Activated T-cell treated with anti-CD3 and anti-CD28 coated beads for 24 hours (primary cell): ENCODE data around the gene MYADML2.

Experiments
- DNase-seq: peaks from one replicate; pipeline ENCODE4 v3.0.0-alpha.2; 2020; ENCODE audit warnings: low read depth

Gene MYADML2

GRCh38 chr17:81898029-81898866 lies 48.8 kb downstream of the MYADML2 start:
- no peak for DNase-seq

GRCh38 chr17:81895400-81895799 lies 51.6 kb downstream of the MYADML2 start:
- DNase-seq = no peak

- DNase-seq = no peak
Observed at GRCh38 chr17:81891303-81891552, 55.8 kb downstream of the MYADML2 start.

GRCh38 chr17:81890447-81891302 lies 56.4 kb downstream of the MYADML2 start:
- no peak for DNase-seq
